ENCODE measurements around the gene RAD51B.
"Not testable (repeated sequence)": the region's sequence is repeated elsewhere in the genome, so short reads cannot be mapped to it uniquely, and the experiment has no call there.

RAD51B gene

DNA sequence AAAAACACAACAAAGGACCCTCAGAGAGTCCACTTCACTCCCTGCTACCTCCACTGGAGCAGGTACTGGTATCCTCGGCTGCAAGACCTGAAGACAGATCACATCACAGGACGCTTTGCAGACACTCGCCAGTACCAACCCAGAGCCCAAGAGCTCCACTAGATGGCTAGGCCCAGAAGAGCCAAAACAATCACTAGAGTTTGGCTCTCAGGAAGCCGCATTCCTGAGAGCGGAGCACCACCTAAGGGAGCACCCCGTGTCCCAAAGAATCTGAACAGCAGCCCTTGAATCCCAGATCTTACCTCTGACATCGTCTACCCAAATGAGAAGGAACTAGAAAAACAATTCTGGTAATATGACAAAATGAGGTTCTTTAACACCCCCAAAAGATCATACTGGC is 399.8 kb downstream of the RAD51B start:
- no peak for DNase-seq

- DNase-seq, result not testable (repeated sequence)
Measured at GRCh38 chr14:68221046-68221445, 401.5 kb downstream of the RAD51B start.

DNA sequence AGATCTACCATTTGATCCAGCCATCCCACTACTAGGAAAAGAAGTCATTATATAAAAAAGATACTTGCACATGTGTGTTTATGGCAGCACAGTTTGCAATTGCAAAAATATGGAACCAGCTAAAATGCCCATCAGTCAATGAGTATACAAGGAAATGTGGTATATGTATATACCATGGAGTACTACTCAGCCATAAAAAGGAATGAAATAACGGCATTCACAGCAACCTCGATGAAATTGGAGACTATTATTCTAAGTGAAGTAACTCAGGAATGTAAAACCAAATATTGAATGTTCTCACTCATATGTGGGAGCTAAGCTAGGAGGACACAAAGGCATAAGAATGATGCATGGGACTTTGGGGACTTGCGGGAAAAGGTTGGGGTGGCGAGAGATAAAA is 402.6 kb downstream of the RAD51B start:
- no peak for DNase-seq

DNA sequence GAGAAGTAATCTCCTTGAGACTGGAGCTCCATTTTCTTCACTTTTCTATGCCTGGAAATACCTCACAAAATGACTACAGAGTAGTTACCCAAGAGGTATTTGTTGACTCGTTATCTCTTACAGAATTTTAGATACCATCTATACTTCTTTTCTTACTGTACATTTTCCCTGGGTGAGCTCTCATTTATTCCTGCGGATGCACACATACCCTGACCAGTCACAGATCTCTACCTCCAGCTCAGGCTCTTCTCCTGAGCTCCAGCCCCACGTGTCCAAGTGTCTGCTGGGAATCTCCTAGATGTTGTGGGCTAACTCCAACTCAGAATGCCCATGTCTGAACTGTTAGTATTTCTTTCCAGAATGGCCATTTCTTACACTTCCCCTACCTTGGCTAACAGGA is 403.1 kb downstream of the RAD51B start:
- no peak for DNase-seq

DNA sequence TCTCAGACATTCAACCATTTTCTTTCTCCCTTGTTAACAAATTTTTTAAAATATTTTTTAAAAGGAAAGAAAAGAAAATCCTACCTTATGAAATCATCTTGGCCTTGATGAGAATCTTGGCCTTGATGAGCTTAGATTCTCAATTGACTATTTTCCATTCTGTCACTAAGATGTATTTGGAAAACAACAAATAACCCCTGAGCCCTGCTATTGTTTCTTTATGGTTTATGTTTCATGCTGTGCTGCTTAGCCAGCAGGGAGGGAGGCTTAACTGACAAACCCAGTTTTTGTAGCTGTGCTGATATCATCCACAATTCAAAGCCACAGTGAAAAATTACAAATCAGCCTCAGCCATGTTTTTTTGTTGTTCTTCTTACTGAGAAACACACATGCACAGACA is 404.1 kb downstream of the RAD51B start:
- no peak for DNase-seq

- no peak for DNase-seq
Measured at GRCh38 chr14:68225321-68225720, 405.7 kb downstream of the RAD51B start.

- DNase-seq, result no peak
Measured at GRCh38 chr14:68226523-68226922, 406.9 kb downstream of the RAD51B start.

GRCh38 chr14:68228656-68229055 is 409.1 kb downstream of the RAD51B start:
- DNase-seq, result no peak

DNA sequence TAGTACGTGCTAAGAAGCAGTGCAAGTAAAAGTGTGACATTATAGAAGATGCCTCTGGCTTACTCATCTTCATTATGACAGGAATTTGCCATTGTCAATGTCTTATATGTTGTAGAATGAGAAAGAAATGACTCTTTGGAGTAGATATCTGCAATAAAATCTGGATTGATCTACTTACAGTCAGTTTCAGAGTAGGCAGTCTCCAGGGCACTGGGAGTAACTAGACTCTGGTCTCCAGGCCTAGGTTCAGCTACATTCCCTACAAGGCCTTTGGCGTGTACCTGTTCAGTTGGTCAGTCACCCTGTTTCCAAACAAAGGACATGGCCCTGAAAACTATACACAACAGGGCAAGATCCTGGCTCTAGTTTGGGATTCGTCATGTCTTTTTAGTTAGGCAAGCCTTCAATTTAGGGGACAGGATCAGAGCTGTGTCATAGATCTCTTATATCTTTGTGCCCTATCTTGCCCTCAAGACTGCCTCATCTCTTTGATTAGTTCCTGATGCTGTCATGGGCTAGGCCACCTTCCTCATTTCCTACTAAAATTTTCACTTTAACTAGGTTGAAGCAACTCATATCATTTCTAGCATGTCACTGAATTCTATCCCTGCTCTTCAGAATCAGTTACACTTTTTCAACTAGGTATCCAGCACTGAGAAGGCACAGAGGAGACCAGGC is 410.0 kb downstream of the RAD51B start:
- DNase-seq, result no peak

DNA sequence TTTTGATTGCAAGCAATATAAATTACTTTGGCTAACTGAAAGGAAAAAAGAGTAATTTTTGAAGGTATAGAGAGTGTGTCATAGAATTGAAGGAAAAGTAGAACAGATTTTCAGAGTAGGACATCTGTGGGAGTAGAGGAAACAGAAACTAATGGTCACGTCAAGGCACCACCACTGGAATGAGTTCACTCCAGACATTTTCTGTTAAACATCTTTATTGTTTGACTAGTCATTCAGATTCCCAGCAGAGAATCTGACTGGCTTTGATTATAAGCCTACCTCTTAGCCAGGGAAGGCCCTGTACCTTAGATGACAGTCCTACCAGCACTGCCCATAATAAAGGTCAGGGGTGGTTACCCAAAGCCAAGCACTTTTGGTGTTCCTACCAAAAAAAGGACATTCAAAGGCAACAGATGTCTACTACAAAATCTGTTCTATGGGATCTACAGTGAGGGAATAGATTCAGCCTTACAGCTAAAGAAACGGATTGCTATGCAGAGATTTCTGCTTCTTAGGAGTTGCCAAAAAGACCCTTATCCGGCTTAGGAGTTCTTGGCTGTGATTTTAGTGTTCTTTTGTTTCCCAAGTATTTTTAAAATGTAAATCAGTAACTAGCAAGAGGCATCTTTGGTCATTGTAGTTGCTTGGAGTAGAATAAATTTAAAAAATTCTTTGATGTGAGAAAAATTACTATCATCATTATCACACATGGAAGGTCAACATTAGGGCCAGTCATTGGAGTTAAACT is 410.8 kb downstream of the RAD51B start:
- DNase-seq, result no peak

DNA sequence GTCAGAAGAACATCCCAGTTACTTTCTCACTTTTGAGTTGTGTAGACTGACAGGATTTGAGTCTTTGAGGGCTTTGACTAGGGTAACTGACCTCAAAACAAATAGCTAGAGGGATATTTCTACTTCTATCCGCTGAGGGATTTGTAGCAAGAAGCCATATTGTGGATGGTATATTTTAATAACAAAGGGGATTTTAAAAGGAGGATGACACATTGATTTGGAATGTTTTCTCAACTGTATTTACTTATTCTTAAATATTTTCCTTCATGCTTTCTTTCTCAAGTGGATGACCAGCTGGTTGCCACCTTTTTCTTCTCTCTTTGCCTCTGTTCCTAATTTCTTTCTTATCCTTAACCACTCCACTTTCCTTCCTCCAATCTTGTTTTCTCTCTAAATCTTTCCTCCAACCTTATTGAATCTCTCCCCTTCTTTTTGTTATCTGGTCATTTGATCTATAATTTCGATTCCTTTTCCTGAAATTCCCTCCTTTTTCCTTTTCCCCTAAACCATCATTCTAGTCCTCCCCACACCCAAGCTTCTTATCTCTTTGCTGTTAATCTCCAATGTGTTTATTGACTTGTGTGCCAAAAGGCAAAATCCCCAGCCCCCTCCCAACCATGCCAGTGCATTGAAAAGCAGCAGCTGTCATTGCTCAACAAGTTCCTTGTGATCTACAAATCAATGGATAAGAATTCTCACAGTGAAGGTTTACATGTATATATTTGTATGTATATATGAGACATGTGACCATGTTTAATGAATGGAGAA is 411.6 kb downstream of the RAD51B start:
- no peak for DNase-seq

GRCh38 chr14:68231898-68232297 is 412.3 kb downstream of the RAD51B start:
- DNase-seq, result no peak

GRCh38 chr14:68232300-68233055 is 412.9 kb downstream of the RAD51B start:
- DNase-seq, result no peak

DNA sequence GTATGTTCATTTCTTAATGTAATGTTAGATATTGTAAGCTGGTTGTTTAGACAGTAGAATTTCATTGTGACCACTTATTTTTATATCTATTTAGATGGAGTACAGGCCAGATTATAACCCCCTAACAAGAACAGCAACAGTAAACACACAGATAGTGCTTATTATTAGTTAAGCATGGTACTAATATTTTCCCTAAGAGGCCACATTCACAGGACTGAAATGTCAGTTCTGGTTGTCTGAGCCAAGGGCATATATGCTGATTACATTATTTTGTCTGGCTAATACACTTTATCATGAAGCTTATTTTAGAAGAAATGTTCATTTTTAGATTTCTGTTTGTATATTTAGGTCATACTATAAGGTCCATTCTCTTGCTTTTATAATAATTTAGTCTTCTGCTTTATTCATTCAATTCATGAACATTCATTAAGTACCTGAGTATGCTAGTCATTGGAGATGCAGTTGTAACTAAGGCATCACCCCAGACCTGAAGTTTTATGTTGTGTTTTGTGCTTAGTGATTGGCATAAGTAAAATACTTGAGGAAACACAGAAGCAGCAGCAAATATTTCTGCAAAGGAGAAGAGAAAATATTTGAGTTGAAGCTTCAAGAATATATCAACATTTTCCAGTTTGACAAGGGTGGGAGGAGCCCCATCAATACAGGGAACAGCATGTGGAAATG is 413.7 kb downstream of the RAD51B start:
- no peak for DNase-seq

GRCh38 chr14:68234101-68234905 is 414.7 kb downstream of the RAD51B start:
- DNase-seq, result no peak

DNA sequence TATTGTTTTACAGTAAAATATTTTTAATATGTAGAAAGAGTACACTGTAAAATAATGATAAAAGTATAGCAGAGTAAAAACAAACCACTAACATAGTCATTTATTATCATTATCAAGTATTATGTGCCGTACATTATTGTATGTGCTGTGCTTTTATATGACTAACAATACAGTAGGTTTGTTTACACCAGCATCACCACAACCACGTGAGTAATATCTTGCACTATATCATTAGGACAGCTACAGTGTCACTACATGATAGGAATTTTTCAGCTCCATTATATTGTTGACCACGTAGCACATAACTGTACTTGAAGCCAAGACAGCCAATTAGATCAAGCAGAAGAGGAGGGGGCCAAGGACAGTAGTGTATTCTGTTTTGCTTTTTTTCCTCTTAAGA is 415.4 kb downstream of the RAD51B start:
- no peak for DNase-seq

DNA sequence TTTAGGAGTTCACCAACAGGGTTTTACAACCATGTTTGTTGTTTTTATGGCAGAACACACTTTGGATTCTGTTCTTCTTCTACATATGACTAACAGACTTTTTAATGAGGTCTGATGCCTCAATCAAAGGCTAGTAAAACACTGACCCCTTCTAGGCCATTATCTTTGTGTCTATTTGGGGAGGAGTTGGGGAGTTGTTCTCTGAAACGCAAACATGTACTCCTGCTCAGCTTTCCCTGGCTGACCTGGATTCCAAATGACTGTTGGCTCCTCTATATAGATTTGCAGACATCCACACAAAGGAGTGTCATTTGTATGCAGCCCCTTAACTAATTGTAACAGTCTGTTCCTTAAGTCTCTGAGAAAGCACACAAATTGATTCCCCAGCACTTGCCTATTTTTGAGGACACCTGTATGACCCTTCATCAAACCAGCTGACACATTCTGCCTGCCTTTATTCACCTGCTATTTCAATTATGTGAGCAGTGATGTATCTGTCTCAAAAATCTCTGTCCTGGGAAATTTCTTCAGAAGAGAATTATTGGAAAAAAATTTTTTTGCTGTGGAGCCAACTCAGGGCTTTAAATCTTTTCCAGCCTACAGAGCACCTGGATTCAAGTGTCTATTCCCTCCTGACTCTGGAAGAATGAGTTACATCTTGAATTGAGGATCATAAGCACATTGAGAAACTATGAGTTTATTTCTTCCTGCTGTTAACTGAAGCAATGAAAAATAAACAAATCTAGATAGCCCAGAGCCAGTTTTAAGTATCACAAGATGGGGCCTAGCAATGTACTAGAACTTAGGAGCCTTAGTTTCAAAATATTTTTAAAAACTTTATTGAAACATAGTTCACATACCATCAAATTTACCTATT is 417.2 kb downstream of the RAD51B start:
- peak; percentile 30 for DNase-seq

DNA sequence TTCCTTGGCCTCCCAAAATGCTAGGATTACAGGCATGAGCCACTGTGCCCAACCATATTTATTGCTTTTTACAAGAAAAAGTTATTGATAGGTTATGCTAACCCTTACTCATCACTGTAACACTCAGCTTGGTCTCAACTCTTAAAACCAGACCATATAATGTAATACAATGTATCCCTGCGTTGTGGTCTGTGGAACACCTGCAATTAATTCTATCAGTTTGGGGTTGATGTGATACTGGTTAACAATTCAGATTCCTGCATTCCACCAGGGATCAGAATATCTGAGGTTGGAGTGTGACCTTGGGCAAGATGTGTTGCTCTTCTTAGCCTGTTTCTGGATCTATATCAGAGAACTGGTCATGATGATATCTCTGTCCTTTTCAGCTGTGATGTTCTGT is 419.0 kb downstream of the RAD51B start:
- DNase-seq, result no peak

- DNase-seq, result no peak
Measured at GRCh38 chr14:68238976-68239375, 419.4 kb downstream of the RAD51B start.

- no peak for DNase-seq
Measured at GRCh38 chr14:68239988-68240771, 420.6 kb downstream of the RAD51B start.

Measured in midbrain (tissue), 1 donor.